Activated T-helper 9 cell treated with anti-CD3 and anti-CD28 coated beads, Interleukin-2, amount 50 U/mL, for 16 hours (primary cell): ENCODE measurements around the gene RPP25L.
"Not testable (repeated sequence)": the region's sequence is repeated elsewhere in the genome, so short reads cannot be mapped to it uniquely, and the experiment has no call there.

Experiments used
- DNase-seq: peaks from one replicate; pipeline ENCODE4 v3.0.0-alpha.2; 2020; ENCODE audit warnings: low read depth

Gene RPP25L, protein sequence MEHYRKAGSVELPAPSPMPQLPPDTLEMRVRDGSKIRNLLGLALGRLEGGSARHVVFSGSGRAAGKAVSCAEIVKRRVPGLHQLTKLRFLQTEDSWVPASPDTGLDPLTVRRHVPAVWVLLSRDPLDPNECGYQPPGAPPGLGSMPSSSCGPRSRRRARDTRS

DNA sequence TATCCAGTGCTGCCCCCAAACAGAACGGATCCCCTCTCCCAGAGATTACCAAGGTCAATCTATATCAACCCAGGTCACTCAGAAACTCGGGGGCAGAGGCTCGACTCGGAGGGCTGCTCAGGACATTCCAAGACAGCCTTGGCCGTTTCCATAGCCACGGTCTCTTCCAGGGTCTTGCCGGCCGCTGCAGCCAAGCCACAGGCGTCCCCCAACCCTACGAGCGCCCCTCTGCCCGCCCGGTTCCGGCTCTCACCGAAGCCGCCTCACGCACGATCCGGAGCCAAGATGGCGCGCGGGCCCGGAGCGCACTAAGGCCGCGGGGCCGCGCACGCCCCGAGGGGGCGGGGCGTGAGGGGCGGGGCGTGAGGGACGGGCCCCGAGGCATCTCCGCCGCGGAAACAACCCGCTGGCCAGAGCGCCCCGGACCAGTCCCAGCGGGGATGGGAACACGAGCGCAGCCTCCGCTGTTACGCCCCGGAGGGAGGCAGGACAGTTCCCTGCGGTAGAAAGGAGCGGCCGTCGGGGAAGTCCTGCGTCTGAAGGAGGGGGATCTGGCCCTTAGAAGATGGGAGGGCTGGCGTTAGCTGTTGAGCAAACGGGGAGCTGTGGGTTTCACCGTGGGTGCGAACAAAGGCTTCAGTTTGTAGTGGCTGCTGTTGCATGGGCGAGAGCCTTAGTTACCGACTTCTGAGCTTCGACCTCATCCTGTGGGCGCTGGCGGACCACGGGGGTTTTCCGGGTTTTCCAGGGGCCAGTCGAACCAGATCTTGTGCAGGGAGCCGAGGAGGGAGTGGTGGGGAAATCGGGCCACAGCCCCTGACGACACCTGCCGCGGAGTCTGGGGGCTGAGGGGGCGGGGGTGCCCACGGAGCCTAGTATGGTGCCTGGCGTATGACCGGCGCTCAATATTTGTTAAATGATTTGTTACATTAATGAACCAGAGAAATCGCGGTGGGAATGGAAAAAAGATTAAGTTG, at the start of gene RPP25L:
RPP25L (minus strand) TSS at position 287 of the 977 bp plus-strand sequence. CDS start 801 bp downstream, outside the sequence.
- DNase-seq, result peak; percentile 79

DNA sequence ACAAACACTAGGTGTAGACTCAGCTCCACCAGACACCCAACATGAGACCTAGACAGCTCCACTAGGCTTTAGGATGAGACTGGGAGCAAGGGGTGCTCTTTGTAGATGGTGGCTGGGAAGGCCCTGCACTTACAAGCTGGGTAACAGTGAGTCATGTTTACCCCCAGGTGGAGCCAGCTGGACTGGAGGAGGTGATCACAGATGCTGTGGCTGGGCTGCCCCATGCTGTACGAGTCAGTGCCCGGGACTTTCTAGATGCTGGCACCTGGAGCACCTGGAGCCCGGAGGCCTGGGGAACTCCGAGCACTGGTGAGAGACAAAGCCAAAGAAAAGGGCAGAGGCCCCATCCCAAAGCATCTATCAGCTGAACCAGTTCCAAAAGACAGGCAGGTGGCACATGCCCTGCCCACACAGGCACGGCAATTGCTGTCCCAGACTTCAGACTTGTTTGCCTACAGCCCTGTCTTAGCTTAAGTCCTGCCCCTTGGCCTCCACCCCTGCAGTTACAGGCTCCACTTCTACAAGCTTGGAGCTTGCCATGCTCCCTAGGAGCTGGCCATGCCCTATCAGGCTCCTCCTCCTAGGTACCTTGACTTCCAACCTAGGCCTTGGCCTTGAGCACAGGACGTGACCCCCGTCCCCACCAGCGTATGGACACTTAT, 47.8 kb upstream of the RPP25L start:
- DNase-seq, result no peak

DNA sequence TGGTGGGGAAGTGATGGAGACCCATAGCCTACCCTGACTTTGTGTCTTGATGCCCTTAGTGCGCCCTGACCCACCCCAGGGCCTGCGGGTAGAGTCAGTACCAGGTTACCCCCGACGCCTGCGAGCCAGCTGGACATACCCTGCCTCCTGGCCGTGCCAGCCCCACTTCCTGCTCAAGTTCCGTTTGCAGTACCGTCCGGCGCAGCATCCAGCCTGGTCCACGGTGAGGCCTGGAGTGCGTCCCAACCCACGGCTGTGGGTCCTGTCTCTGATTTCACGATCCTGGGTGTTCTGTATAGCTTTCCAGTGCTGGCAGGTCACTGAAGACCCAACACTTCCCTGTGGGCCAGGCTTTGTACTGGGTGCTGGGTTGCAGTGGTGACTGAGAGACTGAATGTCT, 46.6 kb upstream of the RPP25L start:
- no peak for DNase-seq

DNA sequence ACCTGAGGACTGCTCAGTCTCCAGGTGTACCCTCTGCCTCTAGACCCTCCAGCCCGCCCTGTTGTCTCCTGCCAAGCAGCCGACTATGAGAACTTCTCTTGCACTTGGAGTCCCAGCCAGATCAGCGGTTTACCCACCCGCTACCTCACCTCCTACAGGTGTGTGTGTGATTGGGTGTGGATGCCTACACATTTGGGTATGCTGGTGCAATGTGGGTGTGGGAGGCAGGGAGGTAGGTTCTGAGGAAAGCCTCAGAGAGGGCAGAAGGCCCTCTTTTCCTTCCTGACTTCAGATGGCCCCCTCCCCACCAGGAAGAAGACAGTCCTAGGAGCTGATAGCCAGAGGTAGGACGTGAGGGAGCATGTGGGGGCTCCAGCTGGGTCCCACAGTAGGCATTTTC, 45.1 kb upstream of the RPP25L start:
- DNase-seq, result no peak

DNA sequence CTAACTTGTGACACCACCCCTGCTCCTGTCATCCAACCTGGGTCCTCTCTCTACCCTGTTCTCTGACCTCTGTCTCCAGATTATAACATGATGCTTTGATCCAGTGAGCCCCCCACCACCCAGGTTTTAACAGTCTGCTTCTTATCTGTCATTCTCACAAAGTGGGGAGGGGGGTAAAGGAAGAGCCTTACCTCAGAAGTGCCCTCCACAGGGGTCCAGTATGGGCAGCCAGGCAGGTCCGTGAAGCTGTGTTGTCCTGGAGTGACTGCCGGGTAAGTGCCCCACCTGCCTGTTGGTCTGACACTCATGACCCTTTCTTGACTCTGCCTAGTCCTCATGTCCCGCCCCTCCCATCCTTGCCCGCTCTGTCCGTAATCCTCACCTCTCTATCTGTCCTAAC, 43.5 kb upstream of the RPP25L start:
- DNase-seq, result no peak

DNA sequence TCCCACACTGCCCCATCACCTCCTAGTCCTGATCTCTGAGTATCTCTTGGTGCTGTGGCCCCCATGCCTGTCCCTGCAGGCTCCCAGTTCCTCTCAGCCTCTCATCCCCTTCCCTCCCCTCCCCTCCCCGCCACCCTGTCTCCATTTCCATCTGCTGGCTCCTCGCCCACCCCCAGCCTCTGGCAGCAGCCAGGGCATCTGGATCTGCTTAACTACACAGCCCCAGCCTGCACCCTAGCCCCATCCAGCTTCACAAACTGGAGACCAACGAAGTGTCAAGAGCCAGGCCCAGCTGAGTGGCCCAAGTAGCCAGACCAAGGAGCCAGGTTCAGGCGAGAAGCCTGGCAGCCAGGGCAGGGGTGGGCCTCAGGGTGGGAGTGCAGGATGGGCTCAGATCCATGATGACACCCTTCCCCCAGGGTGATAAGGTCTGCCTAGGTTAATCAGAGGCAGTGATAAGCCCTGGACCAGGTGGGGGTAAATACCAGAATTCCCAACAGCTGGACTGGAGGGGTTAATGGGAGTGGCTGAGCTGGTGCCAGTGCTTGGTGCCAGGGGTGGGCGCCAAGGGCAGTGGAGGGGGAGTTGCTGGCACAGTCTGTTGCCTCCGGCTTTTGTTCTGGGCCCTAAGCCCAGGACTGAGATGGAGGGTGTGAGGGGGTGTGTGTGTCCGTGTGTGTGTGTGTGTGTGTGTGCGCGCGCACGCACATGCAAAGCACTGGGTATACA, 42.6 kb upstream of the RPP25L start:
- no peak for DNase-seq

DNA sequence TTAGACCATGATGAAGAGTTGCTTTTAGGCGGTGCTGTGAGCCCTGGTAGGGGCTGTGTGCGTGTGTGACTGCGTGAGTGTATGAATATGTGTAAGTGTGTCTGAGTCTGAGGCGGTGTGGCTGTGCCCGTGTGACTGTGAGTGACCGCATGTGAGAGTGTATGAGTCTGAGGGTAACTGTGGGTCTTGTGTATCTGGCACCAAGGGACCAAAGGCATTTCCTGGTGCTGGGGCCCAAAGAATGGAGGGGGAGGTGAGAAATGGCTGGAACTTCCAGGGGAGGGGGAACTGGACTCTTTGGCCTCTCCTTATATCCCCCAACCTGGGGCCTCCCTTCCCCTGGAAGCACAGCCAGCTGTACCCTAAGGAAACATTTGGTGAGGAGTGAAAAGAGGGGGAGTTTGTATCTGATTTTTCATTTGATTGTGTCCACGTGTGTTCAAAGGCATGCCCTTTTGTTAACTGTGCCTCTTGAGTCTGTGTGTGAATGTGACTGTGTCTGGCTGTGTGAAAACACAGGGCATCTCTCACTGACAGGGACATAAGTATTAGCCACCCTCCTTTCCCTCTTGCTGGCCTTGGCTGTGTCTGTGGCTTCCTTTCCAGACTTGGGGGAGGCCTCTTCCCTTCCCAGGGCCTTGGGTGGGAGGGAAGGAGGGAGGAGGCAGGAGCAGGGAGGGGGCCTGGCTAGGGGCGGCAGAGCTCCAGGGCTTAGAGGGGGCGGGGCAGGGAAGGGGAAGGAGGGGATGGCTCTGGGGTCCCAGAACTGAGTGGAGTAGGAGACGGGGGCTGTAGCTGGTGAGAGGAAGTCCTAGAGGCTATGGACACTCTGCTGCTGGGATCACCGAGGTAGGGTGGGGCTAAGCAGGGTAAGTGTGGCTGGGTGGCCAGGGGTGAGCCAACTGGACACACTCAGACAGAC, 41.5 kb upstream of the RPP25L start:
- no peak for DNase-seq

DNA sequence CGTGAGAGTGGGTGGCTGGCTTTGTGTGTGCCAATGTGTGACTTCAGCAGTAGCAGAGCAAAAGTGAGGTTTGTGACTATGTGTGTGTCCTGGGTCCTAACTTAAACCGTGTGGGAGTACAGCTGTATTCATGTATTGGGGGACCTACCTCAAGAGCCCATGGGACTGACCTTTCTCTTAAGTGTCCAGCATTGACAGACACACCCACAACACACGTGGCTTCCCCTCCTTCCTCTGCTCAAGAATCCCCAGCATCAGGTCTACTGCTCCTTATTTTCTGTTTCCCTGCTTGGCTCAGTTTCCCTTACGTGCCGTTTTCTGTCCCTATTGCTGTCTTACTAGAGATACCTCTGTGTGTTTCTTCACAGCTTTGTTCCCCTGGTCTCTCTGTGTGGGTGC, 40.7 kb upstream of the RPP25L start:
- DNase-seq, result no peak

DNA sequence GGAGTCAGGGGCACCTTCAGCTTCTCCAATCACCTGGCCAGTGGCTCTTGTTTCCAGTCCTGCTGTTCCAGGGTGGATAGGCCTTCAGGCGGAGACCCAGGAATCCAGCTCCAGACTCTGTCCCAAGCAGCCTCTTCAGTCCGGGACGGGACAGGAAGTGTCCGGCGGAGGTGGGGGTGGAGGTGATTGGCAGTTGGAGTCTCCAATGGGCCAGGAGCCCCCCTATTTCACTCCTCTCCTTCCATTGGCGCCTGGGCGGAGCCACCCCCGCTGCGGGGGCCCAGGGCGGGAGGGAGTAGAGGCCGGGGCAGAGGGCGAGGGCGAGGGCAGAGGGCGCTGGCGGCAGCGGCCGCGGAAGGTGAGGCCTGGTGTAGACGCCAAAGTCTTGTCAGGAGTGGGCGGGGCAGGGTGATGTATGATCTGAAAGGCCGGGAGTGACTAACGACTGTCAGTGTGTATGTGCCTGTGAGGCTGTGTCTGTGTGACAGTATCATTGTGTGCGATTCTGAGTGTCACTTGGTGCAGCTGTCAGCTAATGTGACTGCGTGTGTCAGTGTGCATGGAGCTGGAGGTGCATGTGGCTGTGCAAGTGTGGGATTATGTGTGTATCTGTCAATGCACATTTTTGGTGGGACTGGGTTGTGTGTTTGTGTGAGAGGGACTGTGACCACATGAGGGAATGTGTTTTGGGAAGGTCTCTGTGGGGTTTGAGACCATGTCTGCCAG, 40.1 kb upstream of the RPP25L start, which contains the start of gene IL11RA:
IL11RA (plus strand) TSS at position 310 of the 726 bp plus-strand sequence. CDS start 3,033 bp downstream, outside the sequence.
- peak; percentile 23 for DNase-seq

DNA sequence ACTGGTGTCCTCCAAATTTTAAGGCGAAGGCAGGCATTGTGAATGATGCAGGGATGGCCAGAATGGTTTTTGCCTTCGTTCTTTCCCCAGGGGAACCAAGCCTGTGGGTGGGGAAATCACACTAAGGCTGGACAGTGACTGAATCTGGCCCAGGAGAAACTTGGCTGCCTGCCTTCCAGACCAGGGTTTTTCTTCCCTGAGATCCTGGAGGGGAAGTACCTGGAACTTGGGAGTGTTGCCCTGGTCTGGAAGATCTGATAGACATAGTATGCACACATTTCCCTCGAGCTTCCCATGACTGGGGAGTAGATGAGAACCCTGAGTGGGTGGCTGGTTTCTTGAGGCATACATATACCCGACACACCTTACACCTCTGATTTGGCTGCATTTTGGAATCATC, 39.4 kb upstream of the RPP25L start:
- DNase-seq, result no peak

DNA sequence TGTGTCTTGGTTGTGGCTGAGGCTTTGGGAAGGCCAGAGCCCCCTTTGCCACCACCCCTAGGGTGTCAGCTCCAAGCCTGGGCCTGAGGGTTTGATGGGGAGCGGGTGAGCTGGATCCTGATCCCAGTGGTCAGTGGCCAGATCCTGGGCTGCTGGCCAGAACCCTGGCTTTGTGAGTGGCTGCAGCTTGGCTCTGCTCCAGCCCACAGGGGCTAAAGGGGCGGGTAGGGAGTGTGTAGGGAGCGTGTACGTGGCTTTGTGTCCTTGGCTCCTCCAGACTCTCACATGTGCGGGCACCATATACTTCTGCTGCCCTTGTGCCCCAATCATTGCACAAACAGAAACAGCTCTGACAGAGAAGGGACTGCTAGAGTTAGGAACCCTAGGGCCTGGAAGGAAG, 38.9 kb upstream of the RPP25L start:
- DNase-seq, result no peak

DNA sequence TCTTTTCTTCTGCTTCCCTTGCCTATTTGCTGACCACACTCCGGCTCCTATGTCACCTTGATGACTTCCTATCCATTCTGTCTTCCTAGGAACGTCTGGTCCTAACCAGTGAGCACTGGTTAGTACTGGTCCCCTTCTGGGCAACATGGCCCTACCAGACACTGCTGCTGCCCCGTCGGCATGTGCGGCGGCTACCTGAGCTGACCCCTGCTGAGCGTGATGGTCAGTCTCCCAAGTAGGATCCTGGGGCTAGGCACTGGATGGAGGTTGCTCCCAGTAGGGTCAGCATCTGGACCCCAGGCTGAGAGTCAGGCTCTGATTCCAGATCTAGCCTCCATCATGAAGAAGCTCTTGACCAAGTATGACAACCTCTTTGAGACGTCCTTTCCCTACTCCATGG, 36.8 kb upstream of the RPP25L start:
- no peak for DNase-seq

DNA sequence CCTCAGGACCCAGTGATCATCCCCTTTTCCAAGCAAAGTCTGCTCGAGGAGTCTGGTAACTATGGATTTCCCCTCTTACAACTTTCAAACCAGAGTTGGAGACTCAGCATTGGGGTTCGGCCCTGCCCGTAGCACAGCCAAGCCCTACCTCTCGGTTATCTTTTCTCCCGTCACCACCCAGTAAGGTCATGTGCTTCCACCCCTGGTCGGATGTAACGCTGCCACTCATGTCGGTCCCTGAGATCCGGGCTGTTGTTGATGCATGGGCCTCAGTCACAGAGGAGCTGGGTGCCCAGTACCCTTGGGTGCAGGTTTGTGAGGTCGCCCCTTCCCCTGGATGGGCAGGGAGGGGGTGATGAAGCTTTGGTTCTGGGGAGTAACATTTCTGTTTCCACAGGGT, 35.8 kb upstream of the RPP25L start:
- DNase-seq, result no peak

DNA sequence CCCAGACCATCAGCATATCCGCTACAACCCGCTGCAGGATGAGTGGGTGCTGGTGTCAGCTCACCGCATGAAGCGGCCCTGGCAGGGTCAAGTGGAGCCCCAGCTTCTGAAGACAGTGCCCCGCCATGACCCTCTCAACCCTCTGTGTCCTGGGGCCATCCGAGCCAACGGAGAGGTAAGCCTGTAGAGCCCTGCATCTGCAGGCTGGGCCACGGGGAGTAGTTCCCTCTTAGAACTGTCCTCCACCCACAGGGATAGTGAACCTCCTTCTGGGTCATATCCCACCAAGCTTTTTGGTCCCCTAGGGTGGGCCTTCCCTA, 35.1 kb upstream of the RPP25L start:
- no peak for DNase-seq

DNA sequence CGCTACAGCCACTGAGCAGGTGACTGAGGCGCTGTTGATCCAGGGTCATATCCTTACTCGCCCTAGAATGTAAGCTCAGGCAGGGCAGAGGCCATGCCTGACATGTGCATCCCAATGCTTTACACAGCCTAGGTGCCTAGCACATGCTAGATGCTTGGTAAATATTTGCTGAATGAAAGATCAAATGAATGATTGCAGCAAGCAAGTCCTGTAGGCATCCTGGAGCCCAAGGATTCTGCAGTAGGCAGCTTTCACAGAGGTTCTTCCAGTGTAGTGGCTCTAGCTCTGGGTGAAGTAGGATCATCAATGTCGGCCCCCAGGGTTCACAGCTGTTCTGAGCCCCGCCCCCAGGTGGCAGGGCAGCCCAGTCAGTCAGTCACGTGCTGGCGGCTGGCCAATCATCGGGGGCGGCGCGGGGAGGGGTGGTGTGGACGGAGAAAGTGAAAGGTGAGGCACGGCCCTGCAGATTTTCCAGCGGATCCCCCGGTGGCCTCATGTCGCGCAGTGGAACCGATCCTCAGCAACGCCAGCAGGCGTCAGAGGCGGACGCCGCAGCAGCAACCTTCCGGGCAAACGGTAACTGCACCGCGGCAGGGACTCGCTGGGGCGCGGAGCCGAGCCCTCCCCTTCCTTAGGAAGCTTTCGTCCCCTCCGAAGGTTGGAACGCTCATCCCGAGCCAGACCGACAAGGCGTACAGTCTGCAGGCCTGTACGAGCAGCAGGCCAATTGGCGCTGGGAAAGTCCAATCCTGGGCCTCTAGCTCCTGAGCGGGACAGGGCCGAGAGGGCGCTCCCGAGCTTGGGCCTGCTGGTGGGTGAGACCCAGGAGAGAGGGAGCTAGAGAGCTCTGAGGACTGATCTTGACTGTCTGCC, 34.5 kb upstream of the RPP25L start, which contains the start of gene GALT:
GALT (plus strand) TSS at position 465 of the 873 bp plus-strand sequence; CDS start at position 495, 30 bp downstream.
- DNase-seq, result peak; percentile 95

DNA sequence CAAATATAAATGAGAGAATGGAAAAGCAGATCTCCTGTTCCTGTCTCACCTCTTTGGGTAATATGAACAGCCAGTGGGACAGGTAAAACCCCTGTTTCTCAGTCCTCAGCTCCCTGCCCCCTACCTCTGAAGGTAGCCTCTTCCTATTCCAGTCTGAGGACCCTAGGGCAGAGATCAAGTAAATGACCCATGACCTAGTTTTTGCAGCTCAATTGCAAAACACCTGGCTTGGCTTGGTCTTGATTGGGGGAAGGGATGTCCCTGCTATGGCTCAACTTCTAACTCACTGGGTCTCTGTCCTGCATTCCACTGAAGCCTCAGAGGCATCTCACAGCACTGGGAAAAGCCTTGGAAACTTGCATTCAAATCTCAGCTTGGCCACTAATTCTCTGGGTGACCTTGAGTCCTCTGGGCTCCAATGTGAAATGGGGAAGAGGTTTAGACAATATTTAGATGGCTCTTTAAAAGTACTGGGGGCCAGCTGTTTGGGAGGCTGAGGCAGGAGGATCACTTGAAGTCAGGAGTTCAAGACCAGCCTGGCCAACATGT, 32.9 kb upstream of the RPP25L start:
- no peak for DNase-seq

DNA sequence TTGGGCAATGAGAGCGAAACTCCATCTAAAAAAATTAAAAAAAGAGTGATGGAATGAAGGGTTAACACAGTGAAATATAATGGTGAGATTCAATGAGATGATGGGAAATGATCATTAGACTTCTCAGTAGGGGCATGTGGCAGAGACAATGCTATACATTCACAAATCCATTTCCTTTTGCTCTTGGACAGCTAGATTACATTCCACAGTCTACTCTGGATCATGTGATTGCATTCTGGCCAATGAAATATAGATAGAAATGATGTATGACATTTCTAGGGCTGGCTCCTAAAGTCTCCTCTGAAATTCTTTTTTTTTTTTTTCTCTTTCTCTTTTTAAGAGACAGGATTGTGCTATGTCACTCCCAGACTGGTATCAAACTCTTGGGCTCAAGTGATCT, 30.8 kb upstream of the RPP25L start:
- DNase-seq, result no peak

DNA sequence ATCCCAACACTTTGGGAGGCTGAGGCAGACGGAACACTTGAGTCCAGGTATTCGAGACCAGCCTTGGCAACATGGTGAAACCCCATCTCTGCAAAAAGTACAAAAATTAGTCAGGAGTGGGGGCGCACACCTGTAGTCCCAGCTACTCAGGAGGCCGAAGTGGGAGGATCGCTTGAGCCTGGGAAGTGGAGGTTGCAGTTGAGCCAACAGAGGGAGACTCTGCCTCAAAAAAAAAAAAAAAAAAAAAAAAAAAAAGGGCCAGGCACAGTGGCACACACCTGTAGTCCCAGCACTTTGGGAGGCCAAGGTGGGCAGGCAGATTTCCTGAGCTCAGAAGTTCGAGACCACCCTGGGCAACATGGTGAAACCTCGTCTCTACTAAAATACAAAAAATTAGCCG, 27.4 kb upstream of the RPP25L start:
- DNase-seq, result not testable (repeated sequence)

DNA sequence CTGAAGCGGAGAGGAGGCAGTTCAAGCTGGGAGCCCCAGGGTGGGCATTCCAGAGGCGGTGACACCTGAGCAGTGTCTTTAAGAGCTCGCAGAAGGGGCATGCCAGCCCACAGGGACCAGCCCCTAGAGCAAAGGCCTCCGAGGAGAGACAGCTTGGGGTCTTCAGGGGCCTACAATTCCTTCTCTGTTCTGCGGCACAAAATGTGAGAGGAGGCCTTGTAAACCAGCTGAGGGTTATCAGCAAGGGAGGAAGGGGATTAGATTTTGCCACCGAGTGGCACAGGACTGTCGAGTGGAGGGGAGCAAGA, 26.2 kb upstream of the RPP25L start:
- no peak for DNase-seq
